ENCODE results near the gene SORL1.

SORL1 gene

DNA sequence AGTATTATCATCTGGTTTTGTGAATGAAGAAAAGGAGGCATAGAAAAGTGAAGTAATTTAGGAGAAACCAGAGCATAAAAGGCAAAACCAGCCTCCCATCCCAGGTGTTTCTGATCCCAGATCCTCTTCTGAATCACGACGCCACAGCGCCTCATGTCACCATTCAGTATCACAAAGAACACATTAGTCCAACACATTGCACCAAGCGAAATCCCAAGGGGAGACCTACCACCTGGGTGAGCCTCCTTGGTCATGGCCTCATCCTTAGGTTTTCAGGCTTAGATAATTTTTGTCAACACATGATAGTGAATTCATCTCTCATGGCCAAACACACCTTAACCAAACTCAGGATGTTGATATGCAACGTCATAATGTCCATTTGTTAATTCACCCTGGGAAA, 182.2 kb downstream of the SORL1 start:
- peaks cover 52% of the 10 kb centered on the region for H3K36me3 ChIP-seq (ENCODE audit: insufficient read depth, low read length)

DNA sequence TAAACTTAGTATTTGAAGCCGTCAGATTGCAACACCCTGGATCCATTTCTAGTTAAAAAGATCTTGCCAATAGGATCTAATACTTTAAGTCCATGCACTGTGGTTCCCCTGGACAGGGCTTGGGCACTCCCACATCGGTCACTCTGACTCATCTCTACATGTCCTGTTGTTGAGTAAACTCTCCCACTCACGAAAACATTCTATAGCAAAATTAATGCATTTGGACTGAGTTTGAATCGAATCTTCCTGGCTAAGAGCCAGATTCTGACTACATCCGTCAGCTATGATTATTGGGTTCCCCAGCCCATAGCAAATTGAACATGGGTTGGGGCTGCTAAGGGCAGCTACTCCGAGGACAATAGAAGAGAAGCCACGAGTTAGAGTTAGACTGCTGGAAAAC, 182.8 kb downstream of the SORL1 start:
- no peaks in the 10 kb centered on the region for H3K9me2 ChIP-seq (ENCODE audit: low read depth, low read length)
- H2AFZ ChIP-seq (ENCODE audit: low read length): no peak overlapping the region
- H3K36me3 ChIP-seq (ENCODE audit: insufficient read depth, low read length): peaks cover 46% of the 10 kb centered on the region
- H3K79me2 ChIP-seq (ENCODE audit: insufficient read depth, low read length): no peaks in the 10 kb centered on the region
- no peak overlapping the region for H3K27ac ChIP-seq (ENCODE audit: low read depth, low read length, poor library complexity, severe bottlenecking)
- no peak overlapping the region for H3K4me2 ChIP-seq (ENCODE audit: low read length)
- H3F3A ChIP-seq (ENCODE audit: insufficient read depth, low read length): no peaks in the 10 kb centered on the region
- no peak overlapping the region for H3K4me3 ChIP-seq (ENCODE audit: low read depth, low read length, poor library complexity, severe bottlenecking)
- H3K27me3 ChIP-seq (ENCODE audit: insufficient read depth, low read length): no peaks in the 10 kb centered on the region
- no peaks in the 10 kb centered on the region for H3K4me1 ChIP-seq (ENCODE audit: insufficient read depth, low read length, severe bottlenecking)
- no peak overlapping the region for H3K9ac ChIP-seq (ENCODE audit: low read length)
- TF ChIP-seq, protein P1, sequence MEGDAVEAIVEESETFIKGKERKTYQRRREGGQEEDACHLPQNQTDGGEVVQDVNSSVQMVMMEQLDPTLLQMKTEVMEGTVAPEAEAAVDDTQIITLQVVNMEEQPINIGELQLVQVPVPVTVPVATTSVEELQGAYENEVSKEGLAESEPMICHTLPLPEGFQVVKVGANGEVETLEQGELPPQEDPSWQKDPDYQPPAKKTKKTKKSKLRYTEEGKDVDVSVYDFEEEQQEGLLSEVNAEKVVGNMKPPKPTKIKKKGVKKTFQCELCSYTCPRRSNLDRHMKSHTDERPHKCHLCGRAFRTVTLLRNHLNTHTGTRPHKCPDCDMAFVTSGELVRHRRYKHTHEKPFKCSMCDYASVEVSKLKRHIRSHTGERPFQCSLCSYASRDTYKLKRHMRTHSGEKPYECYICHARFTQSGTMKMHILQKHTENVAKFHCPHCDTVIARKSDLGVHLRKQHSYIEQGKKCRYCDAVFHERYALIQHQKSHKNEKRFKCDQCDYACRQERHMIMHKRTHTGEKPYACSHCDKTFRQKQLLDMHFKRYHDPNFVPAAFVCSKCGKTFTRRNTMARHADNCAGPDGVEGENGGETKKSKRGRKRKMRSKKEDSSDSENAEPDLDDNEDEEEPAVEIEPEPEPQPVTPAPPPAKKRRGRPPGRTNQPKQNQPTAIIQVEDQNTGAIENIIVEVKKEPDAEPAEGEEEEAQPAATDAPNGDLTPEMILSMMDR (IDR thresholded peaks at IDR 0.05; ENCODE audit: low read length): no peak
- TF ChIP-seq EZH2 (IDR thresholded peaks at IDR 0.05; ENCODE audit: borderline replicate concordance, low read length): no peak
- no peaks in the 10 kb centered on the region for H4K20me1 ChIP-seq (ENCODE audit: insufficient read depth, low read length)
- H3K9me3 ChIP-seq (ENCODE audit: low read length): no peaks in the 10 kb centered on the region

More for the DNA sequence above, 182.2 kb downstream of the SORL1 start:
- no peaks in the 10 kb centered on the region for H3K4me1 ChIP-seq (ENCODE audit: insufficient read depth, low read length, severe bottlenecking)
- no peaks in the 10 kb centered on the region for H4K20me1 ChIP-seq (ENCODE audit: insufficient read depth, low read length)
- no peaks in the 10 kb centered on the region for H3K9me3 ChIP-seq (ENCODE audit: low read length)
- no peaks in the 10 kb centered on the region for H3K27me3 ChIP-seq (ENCODE audit: insufficient read depth, low read length)
- no peak overlapping the region for H3K9ac ChIP-seq (ENCODE audit: low read length)
- no peak overlapping the region for H3K4me2 ChIP-seq (ENCODE audit: low read length)
- no peak overlapping the region for H3K4me3 ChIP-seq (ENCODE audit: low read depth, low read length, poor library complexity, severe bottlenecking)
- no peak overlapping the region for H3K27ac ChIP-seq (ENCODE audit: low read depth, low read length, poor library complexity, severe bottlenecking)
- H3K9me2 ChIP-seq (ENCODE audit: low read depth, low read length): no peaks in the 10 kb centered on the region
- TF ChIP-seq, protein P1 (IDR thresholded peaks at IDR 0.05; ENCODE audit: low read length): no peak
- TF ChIP-seq EZH2 (IDR thresholded peaks at IDR 0.05; ENCODE audit: borderline replicate concordance, low read length): no peak
- H3K79me2 ChIP-seq (ENCODE audit: insufficient read depth, low read length): no peaks in the 10 kb centered on the region
- no peaks in the 10 kb centered on the region for H3F3A ChIP-seq (ENCODE audit: insufficient read depth, low read length)
- H2AFZ ChIP-seq (ENCODE audit: low read length): no peak overlapping the region

DNA sequence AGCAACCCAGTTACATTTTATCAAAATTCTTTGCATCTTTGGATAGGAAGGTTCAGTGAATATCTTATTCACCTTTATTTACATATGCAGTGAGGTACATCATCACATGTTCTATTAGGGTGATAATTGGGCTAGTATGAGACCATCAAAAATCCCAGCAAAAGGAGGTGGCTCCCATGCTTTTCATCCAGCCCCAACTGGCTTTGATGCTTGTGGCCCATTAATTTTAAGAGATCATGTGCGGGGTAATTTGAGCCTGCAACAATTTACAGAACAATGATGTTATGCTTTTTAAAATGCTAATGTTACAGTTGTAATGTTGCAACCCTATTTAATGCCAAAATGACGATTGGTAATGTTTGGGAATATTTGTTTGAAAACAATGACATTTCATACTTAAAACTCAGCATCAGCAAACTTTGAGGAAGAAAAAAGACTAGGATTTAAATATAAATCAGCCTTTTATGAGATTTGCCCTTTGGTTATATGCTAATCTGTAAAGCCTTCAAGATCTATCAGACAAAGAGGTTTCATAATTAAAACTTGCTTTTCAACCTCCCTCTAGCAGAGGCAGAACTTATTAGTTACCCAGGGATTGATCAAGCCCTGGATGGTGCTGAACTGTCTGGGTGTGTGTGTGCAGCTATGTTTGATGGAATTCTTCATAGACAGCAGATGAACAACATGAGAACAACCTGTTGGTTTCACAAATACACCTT, 184.1 kb downstream of the SORL1 start:
- H3K27ac ChIP-seq (ENCODE audit: low read depth, low read length, poor library complexity, severe bottlenecking): no peak overlapping the region
- TF ChIP-seq EZH2 (IDR thresholded peaks at IDR 0.05; ENCODE audit: borderline replicate concordance, low read length): no peak
- TF ChIP-seq, protein P1 (IDR thresholded peaks at IDR 0.05; ENCODE audit: low read length): no peak

More for the DNA sequence above, 184.1 kb downstream of the SORL1 start:
- H3K79me2 ChIP-seq (ENCODE audit: insufficient read depth, low read length): no peaks in the 10 kb centered on the region
- H3K9me2 ChIP-seq (ENCODE audit: low read depth, low read length): no peaks in the 10 kb centered on the region
- H3F3A ChIP-seq (ENCODE audit: insufficient read depth, low read length): no peaks in the 10 kb centered on the region
- H4K20me1 ChIP-seq (ENCODE audit: insufficient read depth, low read length): no peaks in the 10 kb centered on the region
- H3K4me3 ChIP-seq (ENCODE audit: low read depth, low read length, poor library complexity, severe bottlenecking): no peak overlapping the region
- H3K36me3 ChIP-seq (ENCODE audit: insufficient read depth, low read length): peaks cover 34% of the 10 kb centered on the region
- no peak overlapping the region for H3K9ac ChIP-seq (ENCODE audit: low read length)
- H3K27me3 ChIP-seq (ENCODE audit: insufficient read depth, low read length): no peaks in the 10 kb centered on the region
- H2AFZ ChIP-seq (ENCODE audit: low read length): no peak overlapping the region
- H3K9me3 ChIP-seq (ENCODE audit: low read length): no peaks in the 10 kb centered on the region
- no peaks in the 10 kb centered on the region for H3K4me1 ChIP-seq (ENCODE audit: insufficient read depth, low read length, severe bottlenecking)
- no peak overlapping the region for H3K4me2 ChIP-seq (ENCODE audit: low read length)
